HPDE6-E6E7 (cell line): Measurements from ENCODE around the gene CTPS2.

Experiments used
- DNase-seq: peaks from one replicate; pipeline ENCODE4 v3.0.0; 2011; ENCODE audit warnings: missing footprints; ENCODE audit errors: extremely low spot score

Gene CTPS2

DNA sequence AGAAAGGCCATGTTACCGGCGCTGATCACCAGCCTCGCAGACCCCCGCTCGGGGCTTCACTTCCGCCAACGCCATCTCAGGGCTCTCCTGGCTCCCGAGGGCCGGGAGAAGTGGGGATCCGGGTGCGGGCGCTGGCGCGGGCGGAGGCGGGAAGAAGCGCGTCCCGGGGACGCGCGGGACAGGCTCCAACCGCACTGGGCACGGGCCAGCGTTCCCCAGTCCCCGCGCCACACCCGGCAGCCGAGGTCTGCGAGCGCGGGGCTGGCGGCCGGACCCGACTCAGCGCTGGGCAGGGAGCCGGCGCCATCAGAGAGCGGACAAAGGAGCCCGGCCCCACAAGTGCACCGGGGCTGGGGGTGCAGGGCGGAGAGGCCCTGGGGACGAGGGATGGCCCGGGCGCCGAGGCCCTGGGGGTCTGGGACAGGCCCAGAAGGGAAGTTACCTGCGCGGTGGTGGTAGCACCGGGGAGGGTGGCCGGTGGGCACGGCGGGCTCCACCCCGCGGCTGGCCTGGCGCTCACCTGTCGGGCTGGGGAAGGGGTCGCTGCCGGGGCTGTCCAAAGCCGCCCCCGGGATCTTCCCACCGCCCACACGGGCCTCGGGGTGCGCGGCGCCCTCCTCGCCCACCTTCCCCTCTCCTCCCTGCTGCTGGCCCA lies 449 bp downstream of the CTPS2 start:
- DNase-seq = no peak

DNA sequence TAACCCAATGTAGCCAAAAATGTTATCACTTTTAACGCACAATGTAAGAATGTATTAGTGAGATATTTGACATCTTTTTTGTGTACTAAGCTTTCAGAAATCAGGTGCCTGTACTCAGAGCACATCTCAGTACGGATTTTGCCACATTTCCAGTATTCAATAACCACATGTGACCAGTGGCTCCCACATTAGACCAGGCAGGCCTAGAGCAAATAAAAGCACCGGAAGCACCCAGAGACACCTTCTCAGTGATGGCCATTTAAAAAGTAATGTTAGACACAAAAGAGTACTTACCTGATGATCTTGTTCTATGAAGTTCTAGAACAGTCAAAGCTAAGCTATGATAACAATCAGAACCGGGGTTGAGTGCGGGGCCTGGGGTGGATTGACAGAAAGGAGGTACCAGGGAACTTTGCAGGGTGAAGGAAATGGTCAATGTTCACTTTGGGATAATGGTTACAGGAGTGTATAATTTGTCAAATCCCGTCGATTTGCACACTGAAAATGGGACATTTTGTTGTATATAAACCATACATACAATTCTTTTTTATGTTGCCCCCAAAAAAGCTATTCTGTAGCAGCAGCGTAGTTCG lies 1.2 kb downstream of the CTPS2 start:
- no peak for DNase-seq

DNA sequence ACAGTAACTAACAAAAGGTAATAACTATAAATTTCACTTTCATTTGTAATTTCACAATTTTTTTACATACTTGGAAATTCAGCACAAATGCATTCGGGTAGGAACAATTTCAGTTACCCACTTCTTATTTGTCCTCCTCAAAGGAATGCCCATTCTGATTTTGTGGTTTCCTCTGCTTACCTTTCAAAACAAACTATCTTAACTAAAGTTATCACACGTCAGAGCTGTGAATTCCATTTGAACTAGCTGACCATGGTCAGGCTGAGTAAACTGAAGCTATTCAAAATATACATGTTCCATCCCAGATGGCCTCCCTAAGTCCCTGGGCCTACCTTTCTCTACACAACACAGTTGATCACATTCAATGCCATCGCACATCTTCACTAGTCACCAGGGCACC lies 4.5 kb downstream of the CTPS2 start:
- DNase-seq = no peak

DNA sequence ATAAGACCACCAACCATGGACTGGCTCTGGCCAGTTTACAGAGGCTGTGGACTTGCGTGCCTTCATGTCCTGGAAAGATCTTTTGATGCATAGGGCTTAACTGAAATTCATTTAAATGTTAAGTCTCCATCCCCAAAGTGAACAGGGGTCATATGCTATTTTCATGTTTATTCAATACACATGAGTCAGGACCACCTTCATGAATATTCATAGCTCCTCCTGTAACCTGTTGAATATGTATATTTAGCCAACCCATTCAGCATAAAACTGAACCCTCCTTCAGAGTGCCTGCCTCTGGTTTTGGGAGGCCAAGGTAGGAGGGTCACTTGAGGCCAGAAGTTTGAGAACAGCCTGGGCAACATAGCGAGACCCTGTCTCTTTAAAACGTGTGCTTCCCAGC lies 7.1 kb downstream of the CTPS2 start:
- DNase-seq = no peak

DNA sequence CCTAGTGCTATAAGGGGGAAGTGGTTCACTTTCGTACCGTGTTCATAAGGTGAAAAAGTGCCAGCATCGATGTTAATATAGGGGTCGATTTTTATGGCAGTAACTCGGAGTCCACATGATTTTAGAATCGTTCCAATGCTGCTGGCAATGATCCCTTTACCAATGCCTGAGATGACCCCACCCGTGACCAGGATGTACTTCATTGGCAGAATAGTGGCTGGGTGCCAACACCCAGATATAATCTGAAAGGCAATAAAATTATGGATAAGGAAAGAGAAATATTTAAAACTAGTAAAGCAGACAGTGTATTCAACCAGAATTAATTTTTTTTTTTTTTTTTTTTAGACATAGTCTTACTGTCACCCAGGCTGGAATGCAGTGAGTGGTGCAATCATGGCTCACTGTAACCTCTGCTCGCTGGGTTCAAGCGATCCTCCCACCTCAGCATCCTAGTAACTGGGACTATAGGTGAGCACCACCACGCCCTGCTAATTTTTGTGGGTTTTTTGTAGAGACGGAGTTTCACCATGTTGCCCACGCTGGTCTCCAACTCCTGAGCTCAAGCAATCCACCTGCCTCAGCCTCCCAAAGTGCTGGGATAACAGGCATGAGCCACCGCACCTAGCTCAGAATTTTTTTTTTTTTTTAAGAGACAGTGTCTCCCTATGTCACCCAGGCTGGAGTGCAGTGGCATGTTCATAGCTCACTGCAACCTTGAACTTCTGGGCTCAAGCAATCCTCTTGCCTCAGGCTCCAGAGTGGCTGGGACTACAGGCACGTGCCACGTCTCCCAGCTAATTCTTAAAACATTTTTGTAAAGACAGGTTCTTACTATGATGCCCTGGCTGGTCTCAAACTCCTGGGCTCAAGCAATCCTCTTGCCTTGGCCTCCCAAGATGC lies 9.5 kb downstream of the CTPS2 start:
- DNase-seq = no peak

DNA sequence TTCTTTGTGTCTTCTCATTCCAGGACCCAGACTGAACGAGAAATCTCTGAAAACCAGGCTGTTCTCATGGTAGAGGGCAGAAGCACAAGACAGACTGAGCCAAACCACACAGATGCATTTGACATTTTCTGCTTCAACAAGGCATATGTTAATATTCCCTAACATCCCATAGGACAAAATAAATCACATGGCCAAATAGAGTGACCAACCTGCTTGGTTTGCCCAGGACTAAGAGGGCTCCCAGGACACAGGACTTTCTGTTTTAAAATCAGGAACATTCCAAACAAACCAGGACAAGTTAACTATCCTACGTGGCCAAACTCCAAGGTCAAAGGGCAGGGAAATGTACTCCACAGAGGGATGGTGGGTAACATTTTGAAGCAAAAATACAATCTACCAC lies 11.7 kb downstream of the CTPS2 start:
- DNase-seq = no peak

DNA sequence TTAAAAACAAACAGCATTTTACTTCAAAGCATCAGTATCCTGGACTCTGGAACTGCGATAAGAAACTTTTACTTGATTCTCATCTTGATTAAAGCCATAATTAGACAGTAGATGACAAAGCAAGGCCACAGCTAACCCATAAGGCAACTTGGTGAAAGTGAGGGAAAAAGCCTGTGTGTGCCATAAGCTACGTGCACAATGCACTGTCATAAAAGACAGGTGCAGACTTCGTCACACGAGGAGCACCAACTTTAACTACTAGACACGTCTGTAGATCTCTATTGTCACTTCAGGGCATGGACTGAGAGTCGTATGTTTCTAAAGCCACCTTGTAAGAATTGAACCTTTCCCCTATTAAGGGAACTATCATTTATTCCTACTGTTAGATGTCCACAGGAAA lies 13.1 kb downstream of the CTPS2 start:
- no peak for DNase-seq

DNA sequence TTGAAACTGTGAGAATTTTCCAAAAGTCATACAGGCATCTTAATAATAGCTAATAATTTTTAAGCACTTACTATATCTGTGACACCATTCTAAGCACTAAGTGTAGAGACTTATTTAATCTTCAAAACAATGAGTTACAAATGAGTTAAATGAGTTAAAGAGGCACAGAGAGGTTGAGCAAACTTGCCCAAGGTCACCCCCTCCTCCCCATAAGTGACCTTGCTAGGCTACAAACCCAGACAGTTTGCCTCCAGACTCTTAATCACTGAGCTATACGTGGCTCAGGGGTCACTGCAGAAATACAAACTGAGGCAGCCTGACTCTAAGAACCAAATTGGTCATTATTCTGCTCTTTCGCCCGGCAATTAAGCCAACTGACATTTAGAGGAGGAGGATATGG lies 15.5 kb downstream of the CTPS2 start:
- no peak for DNase-seq

DNA sequence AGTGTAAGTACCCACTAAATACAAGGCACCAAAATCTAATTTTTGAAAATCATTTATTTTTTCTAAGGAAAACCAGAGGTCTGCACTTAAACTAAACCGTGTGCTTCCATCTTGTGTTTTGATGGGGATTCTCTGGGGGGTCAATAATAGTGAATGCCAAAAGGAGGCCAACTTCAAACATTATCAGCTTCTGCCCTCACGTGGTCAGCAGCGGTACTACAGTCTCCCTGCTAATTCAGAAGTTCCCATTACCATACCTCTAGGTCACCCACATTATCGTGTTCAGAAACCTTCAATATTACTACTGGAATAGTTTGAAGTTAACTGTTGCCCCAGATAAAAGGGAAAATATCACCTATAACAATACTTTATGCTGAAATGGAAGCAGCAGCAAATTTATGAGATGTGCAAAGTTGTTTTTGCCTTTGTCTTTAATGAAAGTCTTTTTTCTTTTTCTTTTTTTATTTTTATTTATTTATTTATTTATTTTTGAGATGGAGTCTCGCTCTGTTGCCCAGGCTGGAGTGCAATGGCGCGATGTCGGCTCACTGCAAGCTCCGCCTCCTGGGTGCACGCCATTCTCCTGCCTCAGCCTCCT lies 17.3 kb downstream of the CTPS2 start:
- DNase-seq = no peak

DNA sequence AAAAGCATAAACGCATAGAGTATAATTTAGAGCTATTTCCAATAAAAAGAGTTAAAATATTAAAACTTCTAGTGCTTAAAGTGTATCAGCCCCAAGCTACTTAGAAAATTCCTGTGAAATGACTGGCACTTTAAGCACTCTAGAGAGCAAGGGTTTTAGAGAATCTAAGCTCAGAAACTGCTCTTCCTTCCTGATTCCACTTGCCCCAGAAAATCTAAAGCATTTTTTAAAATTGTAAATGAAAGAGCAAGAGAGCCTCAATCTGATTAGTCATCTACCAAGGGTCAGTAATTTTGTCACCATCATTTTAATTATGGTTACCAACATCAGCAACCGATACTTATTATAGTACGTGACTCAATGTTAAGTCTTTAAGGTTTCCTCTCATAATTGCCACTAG lies 25.0 kb downstream of the CTPS2 start:
- no peak for DNase-seq

DNA sequence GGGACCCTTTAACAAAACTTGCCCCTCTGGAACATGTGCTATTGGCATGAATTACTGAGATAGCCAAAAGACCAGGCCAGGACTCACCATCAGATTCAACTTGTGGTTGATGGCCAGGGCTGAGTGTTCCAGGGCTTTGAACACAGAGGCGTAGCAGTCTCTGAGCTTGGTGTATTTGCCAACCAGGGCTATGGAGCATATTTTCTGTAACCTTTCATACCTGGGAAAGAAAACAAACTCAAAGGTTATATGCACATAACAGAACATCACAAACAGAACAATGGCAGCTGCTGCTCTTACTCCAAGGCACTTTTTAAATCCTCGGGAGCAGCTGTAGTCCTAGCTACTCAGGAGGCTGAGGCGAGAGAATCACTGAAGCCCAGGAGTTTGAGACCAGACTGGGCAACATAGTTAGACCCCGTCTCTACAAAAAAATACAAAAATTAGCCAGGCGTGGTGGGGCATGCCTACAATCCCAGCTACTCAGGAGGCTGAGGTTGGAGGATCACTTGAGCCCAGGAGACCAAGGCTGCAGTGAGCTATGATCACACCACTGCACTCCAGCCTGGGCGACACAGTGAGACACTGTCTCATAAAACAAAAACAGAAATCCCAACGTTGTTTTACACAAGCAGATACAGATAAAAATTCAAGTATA lies 29.3 kb downstream of the CTPS2 start:
- no peak for DNase-seq

DNA sequence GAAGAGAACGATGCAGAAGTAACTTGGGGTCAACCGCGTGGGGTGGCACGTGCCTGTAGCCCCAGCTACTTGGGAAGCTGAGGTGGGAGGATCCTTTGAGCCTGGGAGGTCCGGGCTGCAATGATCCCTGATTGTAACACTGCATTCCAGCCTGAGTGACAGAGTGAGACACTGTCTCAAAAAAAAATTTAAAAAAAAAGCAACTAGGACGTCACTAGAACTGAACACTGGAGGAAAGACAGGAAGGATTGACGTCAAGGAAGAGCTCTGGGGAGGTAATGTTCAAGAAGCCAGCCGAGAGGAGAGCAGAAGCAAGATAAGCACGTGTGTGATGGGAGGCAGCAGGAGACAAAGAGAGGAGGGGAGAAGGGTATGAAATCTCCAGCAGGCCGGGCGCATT lies 33.8 kb downstream of the CTPS2 start:
- DNase-seq = no peak

DNA sequence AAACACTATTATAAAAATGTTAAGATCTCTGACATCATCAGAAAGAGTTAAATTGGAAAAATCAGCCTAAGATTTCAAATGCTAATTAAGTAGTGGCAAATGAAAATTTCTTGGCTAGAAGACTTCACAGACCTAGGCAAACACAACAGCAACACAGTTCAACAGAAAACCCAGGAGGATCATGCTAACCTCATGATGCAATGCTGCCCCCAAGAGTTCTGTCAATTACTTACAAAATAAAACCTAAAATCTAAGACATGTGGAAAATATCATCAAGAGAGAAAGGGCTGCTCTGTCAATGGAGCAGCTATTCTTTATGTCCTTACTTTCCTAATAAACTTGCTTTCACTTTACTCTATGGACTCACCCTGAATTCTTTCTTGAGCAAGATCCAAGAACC lies 41.5 kb downstream of the CTPS2 start:
- peak; percentile 34 for DNase-seq

DNA sequence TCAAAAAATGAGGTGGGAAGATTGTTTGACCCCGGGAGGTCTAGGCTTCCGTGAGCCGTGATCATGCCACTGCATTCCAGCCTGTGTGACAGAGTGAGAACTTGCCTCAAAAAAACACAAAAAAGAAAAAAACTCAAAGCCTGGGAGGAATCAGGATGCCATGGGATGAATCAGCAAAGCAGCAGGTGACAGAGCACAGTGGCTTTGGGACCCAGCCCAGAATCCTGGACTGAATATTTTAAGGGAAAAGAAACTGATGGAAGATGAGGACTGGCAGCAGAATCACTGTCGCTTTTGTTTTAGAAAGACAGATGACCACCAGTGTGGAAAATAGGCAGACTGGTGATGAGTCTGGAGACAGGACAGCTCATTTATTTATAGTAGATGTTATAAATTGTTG lies 45.9 kb downstream of the CTPS2 start:
- DNase-seq = no peak

DNA sequence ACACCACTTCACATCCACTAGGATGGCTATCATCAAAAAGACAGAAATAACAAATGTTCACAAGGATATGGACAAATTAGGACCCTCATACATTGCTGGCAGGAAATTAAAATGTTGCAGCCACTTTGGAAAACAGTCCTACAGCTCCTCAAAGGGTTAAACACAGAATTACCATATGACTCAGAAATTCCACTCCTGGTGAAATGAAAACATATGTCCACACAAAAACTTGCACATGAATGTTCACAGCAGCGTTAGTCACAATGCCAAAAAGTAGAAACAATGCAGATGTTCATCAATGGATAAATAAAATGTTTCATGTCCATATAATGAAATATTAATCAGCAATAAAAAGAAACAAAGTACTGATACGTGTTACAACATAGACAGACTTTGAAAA lies 47.4 kb downstream of the CTPS2 start:
- no peak for DNase-seq

DNA sequence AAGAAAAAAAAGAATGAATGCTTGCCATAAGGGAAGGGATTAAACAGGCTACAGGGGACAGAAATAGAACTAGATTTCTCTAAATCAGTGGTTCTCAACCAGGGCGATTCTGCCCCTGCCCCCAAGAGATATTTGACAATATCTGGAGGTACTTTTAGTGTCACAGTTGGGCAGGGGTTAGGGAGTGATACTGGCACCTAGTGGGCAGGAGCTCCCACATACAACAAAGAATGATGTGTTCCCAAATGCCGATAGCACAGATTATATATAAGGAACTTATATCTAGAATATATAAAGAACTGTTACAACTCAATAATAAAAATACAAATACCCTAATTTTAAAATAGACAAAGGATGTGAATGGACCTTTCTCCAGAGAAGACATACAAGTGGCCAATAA lies 47.8 kb downstream of the CTPS2 start:
- no peak for DNase-seq

DNA sequence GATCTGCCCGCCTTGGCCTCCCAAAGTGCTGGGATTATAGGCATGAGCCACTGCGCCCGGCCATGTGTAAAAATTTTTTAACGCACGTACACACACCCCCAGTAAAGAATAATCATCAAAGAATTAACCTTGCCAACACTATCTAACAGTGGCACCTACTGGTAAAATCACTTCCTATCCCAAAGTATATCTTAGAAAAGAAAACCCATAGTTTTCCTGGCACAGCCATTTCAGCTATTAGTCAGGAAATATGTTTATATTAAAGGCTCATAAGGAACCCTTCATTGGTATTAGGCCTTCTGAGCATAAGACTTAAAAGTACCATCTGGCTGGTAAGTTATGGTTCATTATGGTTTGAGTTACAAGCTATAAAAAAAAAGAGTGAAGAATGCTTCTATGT lies 48.4 kb downstream of the CTPS2 start:
- no peak for DNase-seq

DNA sequence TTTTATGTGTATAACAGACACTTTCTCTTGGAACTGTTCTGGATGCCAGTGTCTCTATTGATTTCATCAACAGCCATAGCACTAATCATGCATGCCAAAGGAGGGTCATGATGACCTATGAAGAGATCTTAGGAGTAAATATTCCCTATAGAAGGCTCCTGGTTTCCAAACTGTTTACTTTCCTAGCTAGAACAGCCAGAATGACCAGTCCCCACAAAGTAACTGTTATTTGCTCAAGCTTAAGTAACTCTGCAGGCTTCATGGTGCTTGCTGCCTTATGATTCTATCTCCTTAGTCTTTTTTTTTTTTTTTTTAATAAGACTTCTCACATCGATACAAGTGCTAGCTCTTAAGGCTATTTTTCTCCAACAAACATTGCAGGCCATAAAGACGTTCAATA lies 50.1 kb downstream of the CTPS2 start:
- no peak for DNase-seq

DNA sequence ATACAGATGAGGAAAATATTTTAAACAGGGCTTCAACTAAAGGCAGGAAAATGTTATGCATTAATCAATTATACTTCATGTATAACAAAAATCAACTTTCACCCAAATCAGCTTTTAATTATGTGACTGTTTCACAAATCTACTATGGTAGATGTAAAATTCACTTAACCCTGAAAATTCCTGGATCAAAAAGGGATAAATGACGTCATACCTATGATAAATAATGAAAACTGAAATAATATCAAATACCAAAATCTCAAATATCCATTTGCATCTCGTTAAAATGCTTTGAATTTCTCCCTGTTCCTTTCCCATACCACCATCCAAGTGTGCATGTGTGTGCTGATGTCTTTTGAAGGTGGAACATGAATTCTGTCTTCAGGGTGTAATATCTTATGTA lies 51.0 kb downstream of the CTPS2 start:
- DNase-seq = no peak

DNA sequence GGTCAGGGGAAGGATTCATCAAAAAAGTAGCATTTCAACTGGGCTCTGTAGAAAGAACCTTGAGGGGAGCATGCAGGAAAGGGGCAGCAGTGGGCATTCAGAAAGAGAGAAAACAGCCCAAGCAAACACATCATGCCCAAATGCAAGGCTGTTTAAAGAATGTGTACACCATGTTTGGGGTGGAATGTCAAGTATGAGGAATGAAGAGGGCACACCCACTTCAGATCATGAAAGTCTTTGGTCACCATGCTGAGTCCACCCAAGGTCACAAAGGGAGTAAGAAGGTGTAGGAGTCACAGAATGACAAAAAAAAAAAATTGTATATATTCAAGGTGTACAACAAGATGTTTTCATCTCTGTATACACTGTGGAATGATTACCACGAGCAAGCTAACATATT lies 53.1 kb downstream of the CTPS2 start:
- no peak for DNase-seq

DNA sequence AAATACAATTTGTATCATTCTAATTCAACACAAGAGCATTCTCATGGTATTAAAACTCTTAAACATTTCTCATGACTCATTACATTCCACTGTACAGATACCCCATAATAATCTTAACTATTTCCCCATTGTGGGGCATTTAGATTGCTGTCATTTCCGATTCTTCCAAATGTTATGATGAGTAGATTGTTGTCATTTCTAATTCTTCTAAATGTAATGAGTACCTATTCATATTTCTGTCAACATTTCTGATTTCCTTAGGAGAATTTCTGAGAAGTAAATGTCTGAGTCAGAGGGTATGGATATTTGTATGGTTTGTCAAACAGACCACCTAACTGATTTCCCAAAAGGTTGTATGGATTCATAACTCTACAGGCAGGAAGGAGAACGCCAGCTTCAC lies 54.2 kb downstream of the CTPS2 start:
- no peak for DNase-seq

DNA sequence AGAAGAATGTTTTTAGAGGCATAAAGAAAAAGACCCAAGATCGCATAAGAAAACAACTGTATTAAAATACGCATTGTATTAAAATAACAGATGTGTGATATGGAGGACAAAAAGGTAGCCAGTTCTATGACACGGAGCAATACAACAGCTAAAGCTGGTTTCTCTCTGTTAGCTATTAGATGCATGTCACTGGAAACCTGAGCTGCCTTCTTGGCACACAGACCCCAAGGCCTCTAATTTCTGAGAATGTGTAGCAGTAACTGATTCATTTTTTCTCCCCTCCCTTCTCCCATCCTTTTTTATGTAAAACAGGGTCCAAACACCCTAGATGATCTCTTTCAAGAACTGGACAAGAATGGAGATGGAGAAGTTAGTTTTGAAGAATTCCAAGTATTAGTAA lies 58.4 kb downstream of the CTPS2 start:
- DNase-seq = no peak
